ENCODE results near the gene PARD6B. TPM values are rescaled to one million over a fixed set of nuclear protein-coding genes. Genes with fewer than 3 reads are reported as not detected.

Gene PARD6B
- total and polyA plus RNA-seq, 2 of the 13 experiments (the other 11 are each of a cell fraction or from before 2014, with no cell fraction given) = 6.9 to 22.2 TPM

DNA sequence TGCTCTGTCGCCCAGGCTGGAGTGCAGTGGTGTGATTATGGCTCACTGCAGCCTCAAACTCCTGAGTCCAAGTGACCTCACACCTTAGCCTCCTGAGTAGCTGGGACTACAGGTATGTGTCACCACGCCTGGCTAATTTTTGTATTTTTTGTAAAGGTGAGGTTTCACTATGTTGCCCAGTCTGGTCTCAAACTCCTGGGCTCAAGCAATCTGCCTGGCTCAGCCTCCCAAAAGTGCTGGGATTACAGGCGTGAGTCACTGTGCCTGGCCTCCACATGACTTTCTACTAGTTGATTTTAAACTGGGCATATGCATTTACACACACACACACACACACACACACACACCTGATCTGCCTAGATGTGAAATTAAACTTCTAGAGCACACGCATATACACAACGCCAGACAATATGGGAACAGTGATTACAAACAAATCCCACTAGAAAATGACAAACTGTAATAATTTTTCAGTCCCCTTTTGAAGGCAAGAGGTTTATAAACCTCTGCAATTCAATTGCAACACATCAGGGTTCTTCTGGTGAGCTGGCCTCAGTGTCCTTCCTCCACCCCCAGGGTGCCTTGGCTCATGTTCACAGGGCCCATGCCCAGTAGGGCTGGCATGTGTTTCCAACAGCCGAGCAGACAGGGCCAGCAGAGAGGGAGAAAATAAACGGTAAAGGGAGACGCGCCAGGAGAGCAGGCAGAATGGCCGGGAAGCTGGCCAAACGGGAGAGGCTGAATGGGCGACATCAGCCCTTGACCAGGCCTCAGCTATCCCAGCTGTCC is 31.2 kb downstream of the PARD6B start (continued):
- TF ChIP-seq, protein P1, sequence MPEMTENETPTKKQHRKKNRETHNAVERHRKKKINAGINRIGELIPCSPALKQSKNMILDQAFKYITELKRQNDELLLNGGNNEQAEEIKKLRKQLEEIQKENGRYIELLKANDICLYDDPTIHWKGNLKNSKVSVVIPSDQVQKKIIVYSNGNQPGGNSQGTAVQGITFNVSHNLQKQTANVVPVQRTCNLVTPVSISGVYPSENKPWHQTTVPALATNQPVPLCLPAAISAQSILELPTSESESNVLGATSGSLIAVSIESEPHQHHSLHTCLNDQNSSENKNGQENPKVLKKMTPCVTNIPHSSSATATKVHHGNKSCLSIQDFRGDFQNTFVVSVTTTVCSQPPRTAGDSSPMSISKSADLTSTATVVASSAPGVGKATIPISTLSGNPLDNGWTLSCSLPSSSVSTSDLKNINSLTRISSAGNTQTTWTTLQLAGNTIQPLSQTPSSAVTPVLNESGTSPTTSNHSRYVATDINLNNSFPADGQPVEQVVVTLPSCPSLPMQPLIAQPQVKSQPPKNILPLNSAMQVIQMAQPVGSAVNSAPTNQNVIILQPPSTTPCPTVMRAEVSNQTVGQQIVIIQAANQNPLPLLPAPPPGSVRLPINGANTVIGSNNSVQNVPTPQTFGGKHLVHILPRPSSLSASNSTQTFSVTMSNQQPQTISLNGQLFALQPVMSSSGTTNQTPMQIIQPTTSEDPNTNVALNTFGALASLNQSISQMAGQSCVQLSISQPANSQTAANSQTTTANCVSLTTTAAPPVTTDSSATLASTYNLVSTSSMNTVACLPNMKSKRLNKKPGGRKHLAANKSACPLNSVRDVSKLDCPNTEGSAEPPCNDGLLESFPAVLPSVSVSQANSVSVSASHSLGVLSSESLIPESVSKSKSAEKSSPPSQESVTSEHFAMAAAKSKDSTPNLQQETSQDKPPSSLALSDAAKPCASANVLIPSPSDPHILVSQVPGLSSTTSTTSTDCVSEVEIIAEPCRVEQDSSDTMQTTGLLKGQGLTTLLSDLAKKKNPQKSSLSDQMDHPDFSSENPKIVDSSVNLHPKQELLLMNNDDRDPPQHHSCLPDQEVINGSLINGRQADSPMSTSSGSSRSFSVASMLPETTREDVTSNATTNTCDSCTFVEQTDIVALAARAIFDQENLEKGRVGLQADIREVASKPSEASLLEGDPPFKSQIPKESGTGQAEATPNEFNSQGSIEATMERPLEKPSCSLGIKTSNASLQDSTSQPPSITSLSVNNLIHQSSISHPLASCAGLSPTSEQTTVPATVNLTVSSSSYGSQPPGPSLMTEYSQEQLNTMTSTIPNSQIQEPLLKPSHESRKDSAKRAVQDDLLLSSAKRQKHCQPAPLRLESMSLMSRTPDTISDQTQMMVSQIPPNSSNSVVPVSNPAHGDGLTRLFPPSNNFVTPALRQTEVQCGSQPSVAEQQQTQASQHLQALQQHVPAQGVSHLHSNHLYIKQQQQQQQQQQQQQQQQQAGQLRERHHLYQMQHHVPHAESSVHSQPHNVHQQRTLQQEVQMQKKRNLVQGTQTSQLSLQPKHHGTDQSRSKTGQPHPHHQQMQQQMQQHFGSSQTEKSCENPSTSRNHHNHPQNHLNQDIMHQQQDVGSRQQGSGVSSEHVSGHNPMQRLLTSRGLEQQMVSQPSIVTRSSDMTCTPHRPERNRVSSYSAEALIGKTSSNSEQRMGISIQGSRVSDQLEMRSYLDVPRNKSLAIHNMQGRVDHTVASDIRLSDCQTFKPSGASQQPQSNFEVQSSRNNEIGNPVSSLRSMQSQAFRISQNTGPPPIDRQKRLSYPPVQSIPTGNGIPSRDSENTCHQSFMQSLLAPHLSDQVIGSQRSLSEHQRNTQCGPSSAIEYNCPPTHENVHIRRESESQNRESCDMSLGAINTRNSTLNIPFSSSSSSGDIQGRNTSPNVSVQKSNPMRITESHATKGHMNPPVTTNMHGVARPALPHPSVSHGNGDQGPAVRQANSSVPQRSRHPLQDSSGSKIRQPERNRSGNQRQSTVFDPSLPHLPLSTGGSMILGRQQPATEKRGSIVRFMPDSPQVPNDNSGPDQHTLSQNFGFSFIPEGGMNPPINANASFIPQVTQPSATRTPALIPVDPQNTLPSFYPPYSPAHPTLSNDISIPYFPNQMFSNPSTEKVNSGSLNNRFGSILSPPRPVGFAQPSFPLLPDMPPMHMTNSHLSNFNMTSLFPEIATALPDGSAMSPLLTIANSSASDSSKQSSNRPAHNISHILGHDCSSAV (CRISPR knock-in tag; IDR thresholded peaks at IDR 0.05; ENCODE audit: borderline replicate concordance) = no peak
- no peak for TF ChIP-seq ZNF292 (CRISPR knock-in tag; IDR thresholded peaks at IDR 0.05; ENCODE audit: borderline replicate concordance, low read depth)
- no peak for TF ChIP-seq ZNF432 (CRISPR knock-in tag; IDR thresholded peaks at IDR 0.05; ENCODE audit: borderline replicate concordance)
- TF ChIP-seq STAG1 (CRISPR knock-in tag; IDR thresholded peaks at IDR 0.05) = no peak
- TF ChIP-seq ZNF234 (CRISPR knock-in tag; conservative IDR thresholded peaks at IDR 0.05) = no peak
- no peak for TF ChIP-seq NFE2L1 (CRISPR knock-in tag; IDR thresholded peaks at IDR 0.05; ENCODE audit: borderline replicate concordance)
- TF ChIP-seq, protein P2, sequence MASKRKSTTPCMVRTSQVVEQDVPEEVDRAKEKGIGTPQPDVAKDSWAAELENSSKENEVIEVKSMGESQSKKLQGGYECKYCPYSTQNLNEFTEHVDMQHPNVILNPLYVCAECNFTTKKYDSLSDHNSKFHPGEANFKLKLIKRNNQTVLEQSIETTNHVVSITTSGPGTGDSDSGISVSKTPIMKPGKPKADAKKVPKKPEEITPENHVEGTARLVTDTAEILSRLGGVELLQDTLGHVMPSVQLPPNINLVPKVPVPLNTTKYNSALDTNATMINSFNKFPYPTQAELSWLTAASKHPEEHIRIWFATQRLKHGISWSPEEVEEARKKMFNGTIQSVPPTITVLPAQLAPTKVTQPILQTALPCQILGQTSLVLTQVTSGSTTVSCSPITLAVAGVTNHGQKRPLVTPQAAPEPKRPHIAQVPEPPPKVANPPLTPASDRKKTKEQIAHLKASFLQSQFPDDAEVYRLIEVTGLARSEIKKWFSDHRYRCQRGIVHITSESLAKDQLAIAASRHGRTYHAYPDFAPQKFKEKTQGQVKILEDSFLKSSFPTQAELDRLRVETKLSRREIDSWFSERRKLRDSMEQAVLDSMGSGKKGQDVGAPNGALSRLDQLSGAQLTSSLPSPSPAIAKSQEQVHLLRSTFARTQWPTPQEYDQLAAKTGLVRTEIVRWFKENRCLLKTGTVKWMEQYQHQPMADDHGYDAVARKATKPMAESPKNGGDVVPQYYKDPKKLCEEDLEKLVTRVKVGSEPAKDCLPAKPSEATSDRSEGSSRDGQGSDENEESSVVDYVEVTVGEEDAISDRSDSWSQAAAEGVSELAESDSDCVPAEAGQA (IDR thresholded peaks at IDR 0.05; ENCODE audit: low read depth) = no peak
- TF ChIP-seq, protein P2 (CRISPR knock-in tag; IDR thresholded peaks at IDR 0.05; ENCODE audit: borderline replicate concordance) = no peak
- TF ChIP-seq FOSL1 (CRISPR knock-in tag; IDR thresholded peaks at IDR 0.05; ENCODE audit: borderline replicate concordance) = 0 out of 2 replicates have a peak, but pooled peaks have one; percentile 14
- no peak for TF ChIP-seq SCMH1 (CRISPR knock-in tag; IDR thresholded peaks at IDR 0.05; ENCODE audit: borderline replicate concordance)
- TF ChIP-seq, protein P3, sequence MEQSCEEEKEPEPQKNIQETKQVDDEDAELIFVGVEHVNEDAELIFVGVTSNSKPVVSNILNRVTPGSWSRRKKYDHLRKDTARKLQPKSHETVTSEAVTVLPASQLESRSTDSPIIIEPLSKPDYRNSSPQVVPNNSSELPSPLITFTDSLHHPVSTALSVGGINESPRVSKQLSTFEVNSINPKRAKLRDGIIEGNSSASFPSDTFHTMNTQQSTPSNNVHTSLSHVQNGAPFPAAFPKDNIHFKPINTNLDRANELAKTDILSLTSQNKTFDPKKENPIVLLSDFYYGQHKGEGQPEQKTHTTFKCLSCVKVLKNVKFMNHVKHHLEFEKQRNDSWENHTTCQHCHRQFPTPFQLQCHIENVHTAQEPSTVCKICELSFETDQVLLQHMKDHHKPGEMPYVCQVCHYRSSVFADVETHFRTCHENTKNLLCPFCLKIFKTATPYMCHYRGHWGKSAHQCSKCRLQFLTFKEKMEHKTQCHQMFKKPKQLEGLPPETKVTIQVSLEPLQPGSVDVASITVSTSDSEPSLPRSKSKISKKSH (CRISPR knock-in tag; IDR thresholded peaks at IDR 0.05; ENCODE audit: borderline replicate concordance) = no peak
- TF ChIP-seq MEF2D (CRISPR knock-in tag; IDR thresholded peaks at IDR 0.05) = no peak

All from HepG2 (cell line).